GM18909 (cell line): ENCODE measurements around the gene DSPP.

ENCODE experiments used
- ATAC-seq: cut with Tn5 transposase; IDR thresholded peaks from one replicate; pipeline ENCODE4 v1.9.1; 2021; ENCODE audit warnings: mild to moderate bottlenecking; ENCODE audit not compliant: unreplicated experiment, poor library complexity

Gene DSPP

GRCh38 chr4:87622303-87622702, 14.0 kb downstream of the DSPP start:
- ATAC-seq, result no peak

DNA sequence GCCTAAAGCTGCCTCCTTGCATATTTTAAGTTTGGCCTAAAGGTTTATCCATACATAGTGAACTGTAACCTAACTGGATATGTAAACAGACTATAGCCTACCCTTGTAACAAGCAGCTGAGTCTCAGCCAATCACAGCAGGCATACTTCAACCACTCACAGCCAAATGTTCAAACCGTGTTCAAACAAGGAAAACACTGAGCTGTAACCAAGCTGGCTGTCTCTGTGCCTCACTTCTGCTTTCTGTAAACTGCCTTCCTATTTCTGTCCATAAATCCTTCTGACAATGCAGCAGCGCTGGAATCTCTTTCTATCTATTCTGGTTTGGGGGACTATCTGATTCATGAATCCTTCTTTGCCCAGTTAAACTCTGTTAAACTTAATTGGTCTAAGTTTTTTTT, 16.4 kb downstream of the DSPP start:
- no peak for ATAC-seq

- ATAC-seq, result no peak
Measured at GRCh38 chr4:87631668-87632067, 23.3 kb downstream of the DSPP start.

DNA sequence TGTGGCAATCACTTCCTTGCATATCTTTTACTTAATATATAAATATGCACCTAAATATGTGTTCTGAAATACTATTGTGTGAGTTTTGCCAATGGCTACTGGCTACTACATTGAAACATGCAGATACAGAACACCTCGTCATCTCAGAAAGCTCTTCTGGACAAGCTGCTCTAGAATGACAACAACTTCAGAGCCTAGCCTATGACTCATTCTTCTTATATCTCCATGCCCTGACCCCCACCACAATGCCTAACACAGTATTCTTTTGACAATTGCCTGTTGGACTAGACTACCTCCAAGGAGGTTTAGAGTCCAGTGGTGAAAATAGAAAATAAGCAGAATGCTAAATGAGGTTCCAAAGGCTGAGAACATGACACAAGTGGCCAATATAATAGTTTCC, 24.1 kb downstream of the DSPP start:
- ATAC-seq, result no peak

GRCh38 chr4:87633243-87633642, 24.9 kb downstream of the DSPP start:
- ATAC-seq, result no peak

DNA sequence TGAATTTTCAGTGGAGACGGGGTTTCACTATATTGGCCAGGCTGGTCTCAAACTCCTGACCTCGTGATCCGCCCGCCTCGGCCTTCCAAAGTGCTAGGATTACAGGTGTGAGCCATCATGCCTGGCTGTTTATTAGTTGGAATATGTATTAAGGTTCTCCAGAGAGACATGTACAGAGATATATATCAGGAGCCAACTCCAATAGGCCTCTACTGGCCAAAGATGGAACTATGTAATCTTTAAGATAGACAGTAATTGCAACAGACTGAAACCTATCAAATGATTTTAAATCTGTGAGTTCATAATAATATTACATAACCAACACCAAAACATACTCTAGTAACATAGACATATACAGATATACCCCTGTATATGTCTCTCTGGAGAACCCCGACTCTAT, 36.0 kb downstream of the DSPP start:
- ATAC-seq, result no peak

DNA sequence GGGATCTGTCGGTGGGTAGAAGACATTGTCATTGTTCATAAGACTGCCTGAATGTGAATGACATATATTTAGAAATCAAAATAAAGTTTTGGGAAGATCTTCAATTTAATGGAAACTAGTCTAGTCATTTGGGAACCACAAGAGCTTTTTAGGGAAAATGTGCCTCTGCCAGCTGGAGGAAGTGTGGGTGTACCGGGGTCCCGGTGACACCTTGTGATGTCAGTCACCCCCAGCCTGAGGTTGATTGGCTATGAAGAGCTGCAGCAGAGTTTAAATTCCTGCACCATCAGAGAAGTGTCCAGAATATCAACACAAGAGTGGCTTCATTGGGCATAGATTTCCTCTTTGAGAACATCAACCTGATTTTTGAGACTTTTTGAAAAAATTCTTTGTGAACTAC, 41.7 kb downstream of the DSPP start, which contains the start of gene DMP1:
Gene DMP1 (plus strand): TSS at position 301 of the 400 bp plus-strand sequence. CDS start 6,213 bp downstream, outside the sequence.
- no peak for ATAC-seq

- no peak for ATAC-seq
Measured at GRCh38 chr4:87650938-87651337, 42.6 kb downstream of the DSPP start.

DNA sequence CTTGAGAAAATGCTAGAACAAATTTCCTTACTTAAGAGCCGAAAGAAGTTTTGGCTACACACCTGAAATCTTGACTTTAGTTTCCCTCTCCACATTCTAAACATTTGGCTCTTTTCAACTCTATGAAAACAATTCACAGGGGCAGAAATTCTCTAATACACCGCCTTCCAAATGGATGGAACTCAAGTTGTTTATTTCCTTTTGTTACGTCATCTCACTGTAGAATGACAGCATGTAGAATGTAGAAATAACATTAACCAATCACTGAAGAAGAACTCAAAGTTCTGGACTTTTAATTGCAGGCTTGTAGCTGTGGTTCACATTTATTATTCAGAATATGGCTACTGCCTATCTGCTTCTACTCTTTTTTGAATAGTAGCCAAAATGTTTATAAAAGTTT, 43.6 kb downstream of the DSPP start:
- ATAC-seq, result no peak

- ATAC-seq, result no peak
Measured at GRCh38 chr4:87654487-87655044, 46.2 kb downstream of the DSPP start.

GRCh38 chr4:87657525-87657924, 49.2 kb downstream of the DSPP start:
- no peak for ATAC-seq

- ATAC-seq, result no peak
Measured at GRCh38 chr4:87659247-87659931, 51.1 kb downstream of the DSPP start.

GRCh38 chr4:87662871-87663270, 54.5 kb downstream of the DSPP start:
- ATAC-seq, result no peak
